Neural progenitor cell (in vitro differentiated cells): Measurements from ENCODE around the gene KIRREL3. TPM values are rescaled to one million over a fixed set of nuclear protein-coding genes. Genes with fewer than 3 reads are reported as not detected.

Experiments used
- DNase-seq: peaks from one replicate; pipeline ENCODE4 v3.0.0-alpha.2; 2016; ENCODE audit warnings: low spot score
- H2AFZ ChIP-seq: fragments of 200-600 bp; sonication (generic); replicated peaks from 2 replicates; pipeline ENCODE4 v1.6.1; 2016; ENCODE audit warnings: antibody characterized with exemption
- H3F3A ChIP-seq: fragments of 200-600 bp; sonication (generic); 2 replicates; pipeline ENCODE4 v1.6.1; 2016; ENCODE audit warnings: antibody characterized with exemption, low read depth
- H3K27ac ChIP-seq: fragments of 200-600 bp; sonication (generic); 2 replicates; pipeline ENCODE4 v1.5.1; 2016; ENCODE audit warnings: mild to moderate bottlenecking
- H3K27me3 ChIP-seq: fragments of 200-600 bp; sonication (generic); 2 replicates; pipeline ENCODE4 v1.6.1; 2016; ENCODE audit warnings: mild to moderate bottlenecking, moderate library complexity
- H3K36me3 ChIP-seq: fragments of 200-600 bp; sonication (generic); 2 replicates; pipeline ENCODE4 v1.5.1; 2016
- H3K4me1 ChIP-seq: fragments of 200-600 bp; sonication (generic); 2 replicates; pipeline ENCODE4 v1.6.1; 2016; ENCODE audit warnings: mixed run types
- H3K4me2 ChIP-seq: fragments of 200-600 bp; sonication (generic); 2 replicates; pipeline ENCODE4 v1.6.1; 2016
- H3K4me3 ChIP-seq: fragments of 200-600 bp; sonication (generic); 2 replicates; pipeline ENCODE4 v1.5.1; 2016
- H3K79me2 ChIP-seq: fragments of 200-600 bp; sonication (generic); 2 replicates; pipeline ENCODE4 v1.6.1; 2016; ENCODE audit warnings: low read depth
- H3K9ac ChIP-seq: fragments of 200-600 bp; sonication (generic); 2 replicates; pipeline ENCODE4 v1.6.1; 2016
- H3K9me3 ChIP-seq: fragments of 200-600 bp; sonication (generic); 2 replicates; pipeline ENCODE4 v1.5.1; 2016; ENCODE audit warnings: low read depth
- H4K20me1 ChIP-seq: fragments of 200-600 bp; sonication (generic); 2 replicates; pipeline ENCODE4 v1.6.1; 2016; ENCODE audit warnings: low read depth
- H3K27ac Mint-ChIP-seq: 3 replicates; pipeline ENCODE4 v1.8.0; 2021; ENCODE audit warnings: mixed read lengths
- H3K27me3 Mint-ChIP-seq: 2 replicates; pipeline ENCODE4 v1.8.0; 2022; ENCODE audit warnings: low read depth, mild to moderate bottlenecking, inconsistent platforms, moderate library complexity, mixed read lengths; ENCODE audit not compliant: insufficient read depth
- H3K36me3 Mint-ChIP-seq: 3 replicates; pipeline ENCODE4 v1.8.0; 2021; ENCODE audit warnings: mixed read lengths
- H3K4me1 Mint-ChIP-seq: 3 replicates; pipeline ENCODE4 v1.8.0; 2021; ENCODE audit warnings: mixed read lengths
- H3K4me3 Mint-ChIP-seq: 3 replicates; pipeline ENCODE4 v1.8.0; 2021; ENCODE audit warnings: mild to moderate bottlenecking, moderate library complexity, mixed read lengths
- H3K9me3 Mint-ChIP-seq: 3 replicates; pipeline ENCODE4 v1.8.0; 2020; ENCODE audit warnings: mixed read lengths
- EZH2 ChIP-seq: fragments of 200-600 bp; sonication (generic); IDR thresholded peaks from 2 replicates; pipeline ENCODE4 v1.6.1; 2017; ENCODE audit warnings: antibody characterized with exemption, mild to moderate bottlenecking, moderate library complexity
- EZH2phosphoT487 ChIP-seq: fragments of 200-600 bp; sonication (generic); IDR thresholded peaks from 2 replicates; pipeline ENCODE4 v1.6.1; 2017; ENCODE audit warnings: antibody characterized with exemption
- total RNA-seq: library from RNA; depleted of rRNA; stranded (reverse); fragments of >200 nt; gene quantifications from 2 replicates; pipeline ENCODE4 v1.2.3, GENCODE V29; 2015; ENCODE audit warnings: low replicate concordance
- TF ChIP-seq, protein P1 (sequence below): fragments of 200-600 bp; sonication (generic); IDR thresholded peaks from 2 replicates; pipeline ENCODE4 v1.5.1; 2017; ENCODE audit warnings: antibody characterized with exemption, mild to moderate bottlenecking

Gene KIRREL3
- total RNA-seq, 1 donor from 2014 or later = 1.1 TPM

DNA sequence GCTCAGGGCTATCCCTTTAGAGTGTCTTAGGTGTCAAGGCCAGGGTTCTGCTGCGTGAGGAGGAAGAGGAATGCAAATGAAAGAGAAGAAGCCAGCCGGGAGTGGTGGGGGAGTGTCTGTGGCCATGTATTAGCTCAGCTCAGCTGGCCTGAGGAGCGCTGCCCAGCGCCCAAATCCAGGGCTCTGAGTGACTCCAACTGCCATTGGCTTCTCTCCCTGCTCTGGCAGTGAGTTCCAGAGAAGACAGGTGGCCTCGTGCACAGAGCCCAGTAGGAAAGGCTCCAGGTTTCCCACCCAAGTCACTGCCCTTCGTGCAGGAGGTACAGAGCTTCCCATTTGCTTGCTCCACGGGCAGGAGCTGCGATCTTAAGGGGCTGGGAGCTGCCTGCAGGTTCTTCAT, 302.0 kb downstream of the KIRREL3 start:
- H3K27me3 Mint-ChIP-seq = peaks cover 4% of the 10 kb centered on the region
- Histone ChIP-seq H2AFZ (no peak overlapping the region), H3K36me3 (no peaks in the 10 kb centered on the region), H4K20me1 (no peaks in the 10 kb centered on the region), H3K4me3 (no peak overlapping the region), H3K27me3 (no peaks in the 10 kb centered on the region), H3K27ac (no peak overlapping the region), H3K4me2 (no peak overlapping the region), H3F3A (peaks cover 19% of the 10 kb centered on the region), H3K4me1 (peaks cover 29% of the 10 kb centered on the region), H3K9me3 (no peaks in the 10 kb centered on the region), H3K79me2 (no peaks in the 10 kb centered on the region), H3K9ac (no peak overlapping the region)
- no peak for DNase-seq
- TF ChIP-seq EZH2 = no peak
- TF ChIP-seq, protein P1, sequence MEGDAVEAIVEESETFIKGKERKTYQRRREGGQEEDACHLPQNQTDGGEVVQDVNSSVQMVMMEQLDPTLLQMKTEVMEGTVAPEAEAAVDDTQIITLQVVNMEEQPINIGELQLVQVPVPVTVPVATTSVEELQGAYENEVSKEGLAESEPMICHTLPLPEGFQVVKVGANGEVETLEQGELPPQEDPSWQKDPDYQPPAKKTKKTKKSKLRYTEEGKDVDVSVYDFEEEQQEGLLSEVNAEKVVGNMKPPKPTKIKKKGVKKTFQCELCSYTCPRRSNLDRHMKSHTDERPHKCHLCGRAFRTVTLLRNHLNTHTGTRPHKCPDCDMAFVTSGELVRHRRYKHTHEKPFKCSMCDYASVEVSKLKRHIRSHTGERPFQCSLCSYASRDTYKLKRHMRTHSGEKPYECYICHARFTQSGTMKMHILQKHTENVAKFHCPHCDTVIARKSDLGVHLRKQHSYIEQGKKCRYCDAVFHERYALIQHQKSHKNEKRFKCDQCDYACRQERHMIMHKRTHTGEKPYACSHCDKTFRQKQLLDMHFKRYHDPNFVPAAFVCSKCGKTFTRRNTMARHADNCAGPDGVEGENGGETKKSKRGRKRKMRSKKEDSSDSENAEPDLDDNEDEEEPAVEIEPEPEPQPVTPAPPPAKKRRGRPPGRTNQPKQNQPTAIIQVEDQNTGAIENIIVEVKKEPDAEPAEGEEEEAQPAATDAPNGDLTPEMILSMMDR = no peak
- TF ChIP-seq EZH2phosphoT487 = no peak
- no peaks in the 10 kb centered on the region for H3K9me3 Mint-ChIP-seq
- H3K36me3 Mint-ChIP-seq = no peaks in the 10 kb centered on the region
- H3K27ac Mint-ChIP-seq = peak overlapping the region; percentile 13
- H3K4me1 Mint-ChIP-seq = peaks cover 41% of the 10 kb centered on the region
- H3K4me3 Mint-ChIP-seq = no peak overlapping the region

DNA sequence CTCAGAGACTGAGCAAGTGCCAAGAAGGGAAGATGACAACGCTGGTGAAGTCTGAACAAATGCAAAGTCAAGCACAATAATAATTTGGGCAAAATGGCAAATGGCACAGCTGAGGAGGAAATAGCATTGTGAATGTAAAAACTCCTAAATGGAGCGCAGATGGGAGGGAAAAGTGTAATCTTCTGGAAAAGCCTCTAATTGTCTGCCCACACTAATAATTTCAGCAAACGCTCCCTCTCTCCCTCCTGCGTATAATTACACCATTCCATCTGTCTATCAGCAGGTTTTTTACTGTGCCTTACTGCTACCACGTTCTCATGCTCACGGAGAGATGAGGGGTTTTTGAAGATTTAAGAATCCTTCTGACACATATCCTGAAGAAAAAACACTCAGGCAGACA, 302.6 kb downstream of the KIRREL3 start:
- Mint-ChIP-seq H3K4me1 (peaks cover 35% of the 10 kb centered on the region), H3K4me3 (no peak overlapping the region), H3K27ac (no peak overlapping the region), H3K9me3 (no peaks in the 10 kb centered on the region), H3K27me3 (peaks cover 4% of the 10 kb centered on the region), H3K36me3 (no peaks in the 10 kb centered on the region)
- Histone ChIP-seq H3K79me2 (no peaks in the 10 kb centered on the region), H3K4me3 (no peak overlapping the region), H4K20me1 (no peaks in the 10 kb centered on the region), H3K9me3 (no peaks in the 10 kb centered on the region), H3K36me3 (no peaks in the 10 kb centered on the region), H3K4me1 (peaks cover 29% of the 10 kb centered on the region), H3K9ac (no peak overlapping the region), H3K27ac (no peak overlapping the region), H3K27me3 (no peaks in the 10 kb centered on the region), H3K4me2 (no peak overlapping the region), H3F3A (peaks cover 19% of the 10 kb centered on the region), H2AFZ (no peak overlapping the region)
- TF ChIP-seq, protein P1 = no peak
- TF ChIP-seq EZH2 (no peak), EZH2phosphoT487 (no peak)
- DNase-seq = no peak

DNA sequence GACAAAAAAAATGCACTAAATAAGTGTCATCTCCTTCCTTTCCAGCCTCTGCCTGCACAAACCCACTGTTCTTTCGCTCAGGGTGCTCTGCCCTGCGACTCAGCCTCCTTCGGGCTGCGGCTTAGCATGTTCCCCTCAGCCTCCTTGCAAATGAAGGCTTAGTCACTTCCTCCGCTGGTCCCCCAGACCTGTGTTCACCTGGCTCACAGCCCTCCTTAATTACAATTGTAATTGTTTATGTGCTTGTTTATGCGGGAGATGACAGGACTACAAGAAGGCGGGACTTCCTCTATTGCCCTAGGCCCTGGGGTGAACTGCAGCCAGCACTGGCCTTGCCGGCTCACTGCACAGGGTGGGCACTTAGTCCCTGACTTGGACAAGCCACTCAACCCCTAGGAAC, 303.6 kb downstream of the KIRREL3 start:
- no peak overlapping the region for H3K4me3 ChIP-seq
- H3K27me3 ChIP-seq = no peaks in the 10 kb centered on the region
- TF ChIP-seq, protein P1 = no peak
- no peak for TF ChIP-seq EZH2
- TF ChIP-seq EZH2phosphoT487 = no peak
- no peaks in the 10 kb centered on the region for H3K79me2 ChIP-seq
- H3K4me2 ChIP-seq = no peak overlapping the region
- Mint-ChIP-seq H3K4me1 (peaks cover 26% of the 10 kb centered on the region), H3K27me3 (peaks cover 4% of the 10 kb centered on the region), H3K36me3 (no peaks in the 10 kb centered on the region), H3K27ac (peak overlapping the region; percentile 51), H3K4me3 (no peak overlapping the region), H3K9me3 (peaks cover 3% of the 10 kb centered on the region)
- no peaks in the 10 kb centered on the region for H3K36me3 ChIP-seq
- H3K27ac ChIP-seq = no peak overlapping the region
- H2AFZ ChIP-seq = no peak overlapping the region
- H3K4me1 ChIP-seq = peaks cover 20% of the 10 kb centered on the region
- peaks cover 16% of the 10 kb centered on the region for H3F3A ChIP-seq
- DNase-seq = no peak
- H3K9ac ChIP-seq = no peak overlapping the region
- H4K20me1 ChIP-seq = no peaks in the 10 kb centered on the region
- no peaks in the 10 kb centered on the region for H3K9me3 ChIP-seq
